Measurements from ENCODE around the gene GALNS.
A peak's percentile ranks its signal among the peaks of the same experiment; 100 is the strongest.
"Not testable (repeated sequence)": the region's sequence is repeated elsewhere in the genome, so short reads cannot be mapped to it uniquely, and the experiment has no call there.

GALNS gene

DNA sequence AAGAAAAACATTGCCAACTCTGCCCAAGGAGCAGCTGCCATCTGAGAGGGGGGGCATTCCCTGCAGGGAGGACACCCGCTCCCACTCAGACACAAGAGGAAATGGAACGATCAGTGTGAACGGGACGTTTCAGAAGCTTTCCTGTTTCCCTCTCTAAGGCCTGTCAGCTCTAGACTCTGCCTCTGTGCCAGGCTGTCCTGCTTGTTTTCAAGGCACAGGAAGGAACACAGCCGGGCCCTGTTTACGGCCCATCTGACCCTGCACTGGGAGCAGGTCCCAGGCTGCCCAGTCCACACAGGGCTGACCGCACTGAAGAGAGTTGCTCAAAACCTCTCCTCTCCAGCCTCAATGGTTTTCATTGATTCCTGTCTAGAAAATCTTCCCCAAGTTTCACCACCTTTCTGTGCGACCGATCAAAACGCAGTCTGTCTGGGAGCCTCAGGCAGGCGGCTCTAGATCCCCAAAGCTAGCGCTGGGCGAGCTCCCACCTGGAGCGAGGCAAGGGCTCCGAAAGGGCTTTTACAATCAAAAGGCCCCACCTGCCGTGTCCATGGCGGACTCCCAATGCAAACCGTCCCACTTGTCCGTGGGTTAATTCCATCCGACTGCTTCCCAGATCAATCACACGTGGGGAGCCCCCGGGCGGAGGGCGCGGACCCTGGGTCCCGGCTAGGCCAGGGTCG is 73.2 kb downstream of the GALNS start:
- DNase-seq (ENCODE audit: low spot score): no peak

DNA sequence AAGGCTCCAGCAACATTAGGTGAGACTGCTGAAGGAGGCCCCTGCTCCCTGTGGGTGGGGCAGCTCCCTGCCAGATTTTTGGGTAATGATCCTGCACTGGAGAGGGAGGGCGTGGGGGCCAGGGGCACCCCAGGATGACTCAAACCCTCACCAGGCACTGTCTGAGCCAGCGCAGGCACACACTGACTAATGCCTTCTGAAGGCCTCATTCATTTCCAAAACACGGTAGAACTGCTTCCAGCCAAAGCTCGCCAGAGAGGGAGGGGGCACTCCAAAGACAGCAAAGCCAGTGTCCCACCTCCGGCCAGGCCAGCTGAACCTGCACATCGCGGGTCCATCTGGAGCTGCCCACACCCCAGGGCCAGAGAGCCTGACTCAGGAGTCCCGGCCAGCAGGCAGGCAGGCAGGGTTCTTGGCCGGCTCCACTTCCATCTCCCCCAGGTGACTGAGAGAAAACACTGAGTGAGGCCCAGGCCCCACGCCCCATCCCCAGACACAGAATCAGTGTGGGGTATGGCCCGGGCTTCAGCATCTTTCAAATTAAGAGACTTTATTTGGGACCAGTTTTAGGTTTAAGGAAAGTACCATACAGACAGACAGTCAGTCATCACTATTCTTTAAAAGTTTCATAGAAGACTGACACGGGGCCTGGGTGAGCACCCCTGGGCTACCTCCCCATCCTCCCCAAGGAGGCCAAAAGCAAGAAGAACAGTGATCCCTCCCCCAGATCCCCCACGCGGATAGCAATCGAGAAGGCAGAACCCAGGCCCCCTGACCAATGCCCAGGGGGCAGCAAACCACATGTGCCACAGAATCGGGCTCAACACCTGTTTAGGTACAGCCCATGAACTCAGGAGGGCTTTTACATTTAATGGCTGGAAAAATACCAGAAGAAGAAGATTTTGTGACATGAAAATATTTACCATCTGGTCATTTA is 74.0 kb downstream of the GALNS start:
- DNase-seq (ENCODE audit: low spot score): no peak

DNA sequence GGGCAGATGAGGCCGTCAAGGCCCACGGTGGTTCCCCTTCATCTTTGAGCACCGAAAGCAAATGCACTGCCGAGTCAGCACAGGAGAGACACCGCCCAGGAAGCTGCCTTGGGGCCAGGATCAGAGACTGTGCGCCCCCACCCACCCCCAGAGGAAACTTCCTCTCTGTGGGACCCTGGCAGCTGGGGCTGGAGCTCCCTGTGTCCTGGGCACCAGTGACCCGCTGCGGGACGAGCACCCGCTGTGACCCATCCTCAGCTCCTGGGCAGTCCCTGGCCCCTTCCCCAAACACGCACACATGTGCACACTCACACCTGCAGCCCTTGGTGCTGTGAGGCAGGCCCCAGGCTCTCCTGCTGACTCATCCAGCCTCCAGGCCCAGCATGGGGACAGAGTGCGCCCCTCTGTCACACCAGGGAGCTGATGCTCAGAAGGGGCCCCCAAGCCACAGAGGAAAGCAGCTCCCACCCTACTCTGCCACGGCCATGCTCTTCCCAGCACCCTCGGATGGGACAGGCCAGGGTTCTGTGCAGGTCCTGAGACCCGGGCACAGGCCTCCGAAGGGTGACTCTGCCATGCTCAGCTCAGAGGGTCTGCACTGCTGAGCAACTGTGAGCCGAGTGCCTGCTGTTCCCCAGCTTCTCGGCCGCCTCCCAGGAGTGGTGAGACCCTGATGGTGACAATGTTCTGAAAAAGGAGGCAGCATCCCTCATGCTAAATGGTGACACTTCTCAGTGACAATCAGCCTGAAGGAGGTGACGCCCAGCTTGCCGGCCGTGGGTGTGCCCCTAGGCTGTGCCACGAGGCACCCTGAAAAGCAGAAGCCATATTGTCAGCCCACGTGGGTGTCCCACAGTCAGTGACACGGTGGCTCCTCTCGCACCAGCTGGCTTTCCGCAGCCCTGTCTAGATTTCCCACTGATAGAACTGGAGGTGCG is 75.3 kb downstream of the GALNS start:
- no peak for DNase-seq (ENCODE audit: low spot score)

GRCh38 chr16:88780142-88781062 is 76.3 kb downstream of the GALNS start:
- no peak for DNase-seq (ENCODE audit: low spot score)

GRCh38 chr16:88779406-88780141 is 77.2 kb downstream of the GALNS start:
- peak; percentile 58 for DNase-seq (ENCODE audit: low spot score)

GRCh38 chr16:88778541-88779065 is 78.1 kb downstream of the GALNS start:
- DNase-seq (ENCODE audit: low spot score): no peak

GRCh38 chr16:88778271-88778525 is 78.5 kb downstream of the GALNS start:
- no peak for DNase-seq (ENCODE audit: low spot score)

- DNase-seq (ENCODE audit: low spot score): no peak
Observed at GRCh38 chr16:88777471-88778270, 79.1 kb downstream of the GALNS start.

DNA sequence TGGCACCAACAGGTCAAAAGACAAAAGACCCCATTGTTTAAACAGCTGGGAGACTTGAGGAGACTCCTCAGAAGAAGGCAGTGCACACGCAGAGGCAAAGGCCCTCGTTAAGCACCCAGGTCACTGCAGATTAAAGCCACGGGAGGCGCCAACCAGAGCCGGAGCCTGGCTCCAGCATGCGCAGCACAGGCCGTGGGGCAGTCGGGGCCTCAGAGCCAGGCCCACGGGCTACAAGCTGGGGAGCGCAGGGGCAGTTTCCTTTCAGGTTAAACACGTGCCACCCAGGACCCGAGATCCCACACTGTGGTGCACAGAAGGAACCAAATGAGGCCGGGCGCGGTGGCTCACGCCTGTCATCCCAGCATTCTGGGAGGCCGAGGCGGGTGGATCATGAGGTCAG is 80.9 kb downstream of the GALNS start:
- DNase-seq (ENCODE audit: low spot score): no peak

GRCh38 chr16:88774544-88775393 is 82.0 kb downstream of the GALNS start:
- no peak for DNase-seq (ENCODE audit: low spot score)

DNA sequence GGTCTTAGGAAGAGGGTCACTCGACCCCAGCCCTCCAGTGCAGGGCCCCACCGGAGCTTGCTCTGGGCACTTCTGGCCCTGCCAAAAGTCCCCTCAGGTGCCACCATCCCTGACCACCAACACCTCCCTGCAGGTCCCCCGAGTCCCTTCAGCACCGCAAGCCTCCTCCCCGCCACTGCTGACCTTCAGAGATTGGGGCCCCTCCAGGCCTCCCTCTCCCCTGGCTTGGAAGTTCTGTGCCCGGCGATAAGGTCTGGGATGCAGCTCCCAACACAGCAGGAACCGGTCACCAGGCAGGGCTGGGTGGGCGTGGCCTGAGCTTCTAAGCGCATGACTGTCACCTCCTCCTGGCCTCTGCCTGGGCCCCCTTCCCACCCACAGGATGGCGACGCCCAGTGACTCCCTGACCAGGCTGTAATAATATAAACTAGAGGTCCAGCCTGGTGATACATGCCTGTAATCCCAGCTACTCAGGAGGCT is 82.9 kb downstream of the GALNS start:
- no peak for DNase-seq (ENCODE audit: low spot score)

GRCh38 chr16:88772871-88773811 is 83.6 kb downstream of the GALNS start:
- DNase-seq (ENCODE audit: low spot score): peak; percentile 75

DNA sequence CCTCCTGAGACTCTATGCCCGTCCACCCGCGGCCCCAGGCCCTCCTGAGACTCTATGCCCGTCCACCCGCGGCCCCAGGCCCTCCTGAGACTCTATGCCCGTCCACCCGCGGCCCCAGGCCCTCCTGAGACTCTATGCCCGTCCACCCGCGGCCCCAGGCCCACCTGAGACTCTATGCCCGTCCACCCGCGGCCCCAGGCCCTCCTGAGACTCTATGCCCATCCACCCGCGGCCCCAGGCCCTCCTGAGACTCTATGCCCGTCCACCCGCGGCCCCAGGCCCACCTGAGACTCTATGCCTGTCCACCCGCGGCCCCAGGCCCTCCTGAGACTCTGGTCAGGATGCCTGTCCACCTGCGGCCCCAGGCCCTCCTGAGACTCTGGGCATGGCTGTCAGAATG is 85.0 kb downstream of the GALNS start:
- not testable (repeated sequence) for DNase-seq (ENCODE audit: low spot score)

- no peak for DNase-seq (ENCODE audit: low spot score)
Observed at GRCh38 chr16:88771294-88771772, 85.4 kb downstream of the GALNS start.

- DNase-seq (ENCODE audit: low spot score): peak; percentile 89
Observed at GRCh38 chr16:88770461-88771293, 86.1 kb downstream of the GALNS start.
